ENCODE measurements around the gene OR52H1.

OR52H1 gene

DNA sequence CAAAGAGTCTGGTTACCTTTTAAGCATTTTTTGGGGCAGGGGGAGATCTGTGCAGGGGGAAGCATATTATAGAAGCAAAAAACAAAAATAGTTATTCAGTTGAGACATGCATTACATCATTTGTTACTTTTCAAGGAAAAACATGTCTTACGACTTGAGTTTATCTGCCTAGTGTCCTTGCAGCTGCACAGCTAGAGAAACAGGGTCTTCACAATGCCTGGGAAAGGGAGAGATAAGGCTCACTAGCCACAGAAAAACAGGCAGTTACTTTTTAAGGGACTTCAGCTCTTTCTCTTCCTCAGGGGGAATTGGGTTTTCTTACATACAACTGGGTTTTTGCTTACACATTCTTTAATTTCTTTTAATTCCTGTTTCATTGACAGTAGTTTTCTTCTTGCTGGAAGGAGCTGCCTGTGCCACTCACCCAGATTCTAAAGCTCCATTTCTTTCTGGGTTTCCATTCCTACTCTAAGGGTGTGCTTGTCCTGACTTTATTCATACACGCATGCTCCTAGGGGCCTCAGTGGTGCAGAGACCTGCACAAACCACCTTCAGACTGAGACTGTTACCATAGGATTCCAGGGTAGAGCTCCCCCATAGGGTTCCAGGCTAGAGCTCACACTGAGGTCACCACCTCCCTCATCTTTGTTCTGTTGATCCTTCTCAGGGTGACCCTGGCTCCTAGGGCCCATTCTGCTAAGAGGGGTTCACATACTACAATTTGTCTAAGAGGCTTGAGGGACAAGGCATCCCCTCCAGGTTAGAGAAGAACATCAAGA lies 17.1 kb downstream of the OR52H1 start:
- no peak for DNase-seq

- DNase-seq: no peak
These were observed 19.8 kb downstream of the OR52H1 start for GRCh38 chr11:5528495-5528894.

DNA sequence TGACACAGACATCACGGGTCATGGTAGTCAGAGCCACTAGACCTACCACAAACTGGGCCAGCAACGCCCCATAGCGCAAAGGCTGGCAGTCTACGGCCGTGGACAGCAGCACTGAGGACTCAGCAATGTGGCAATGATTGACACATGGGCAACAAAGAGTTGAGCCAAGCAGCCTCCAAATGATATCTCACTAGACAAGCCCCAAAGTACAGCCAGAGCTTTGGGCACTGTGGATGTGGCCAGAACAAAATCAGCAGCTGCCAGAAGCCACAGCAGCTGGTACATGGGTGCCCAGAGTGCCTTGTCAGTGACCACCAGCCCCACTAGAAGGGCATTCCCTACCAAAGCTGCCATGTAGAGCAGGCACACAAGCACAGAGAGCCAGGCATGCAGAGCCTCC lies 20.6 kb downstream of the OR52H1 start:
- DNase-seq: no peak

GRCh38 chr11:5524756-5525155 lies 23.6 kb downstream of the OR52H1 start:
- no peak for DNase-seq

- no peak for DNase-seq
These were observed 26.0 kb downstream of the OR52H1 start for GRCh38 chr11:5522308-5522707.

GRCh38 chr11:5521540-5521939 lies 26.8 kb downstream of the OR52H1 start:
- no peak for DNase-seq

DNA sequence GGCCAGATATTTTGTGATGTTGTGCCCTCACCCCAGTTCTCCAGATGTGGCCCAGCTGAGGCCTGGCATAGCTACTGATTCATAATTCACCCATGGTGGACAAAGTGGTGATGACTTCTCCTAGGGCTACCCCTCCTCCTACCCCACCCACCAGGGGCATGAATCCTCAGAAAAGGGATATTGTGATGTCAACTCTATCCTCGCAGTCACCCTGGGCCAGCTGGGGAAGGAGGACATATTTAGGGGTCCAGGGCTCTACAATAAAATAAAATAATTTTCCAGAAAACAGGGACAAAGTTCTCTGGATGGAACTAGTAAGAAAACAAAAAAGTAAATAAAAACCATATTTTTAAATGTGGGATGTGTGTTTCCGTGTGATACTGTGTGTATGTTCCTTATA lies 31.7 kb downstream of the OR52H1 start, which contains the start of gene UBQLNL:
Gene UBQLNL, minus strand, starts transcription at position 101 of the 400 bp plus-strand sequence. CDS start 258 bp downstream, outside the sequence.
- DNase-seq: no peak

- no peak for DNase-seq
These were observed 33.5 kb downstream of the OR52H1 start for GRCh38 chr11:5514841-5515240.

DNA sequence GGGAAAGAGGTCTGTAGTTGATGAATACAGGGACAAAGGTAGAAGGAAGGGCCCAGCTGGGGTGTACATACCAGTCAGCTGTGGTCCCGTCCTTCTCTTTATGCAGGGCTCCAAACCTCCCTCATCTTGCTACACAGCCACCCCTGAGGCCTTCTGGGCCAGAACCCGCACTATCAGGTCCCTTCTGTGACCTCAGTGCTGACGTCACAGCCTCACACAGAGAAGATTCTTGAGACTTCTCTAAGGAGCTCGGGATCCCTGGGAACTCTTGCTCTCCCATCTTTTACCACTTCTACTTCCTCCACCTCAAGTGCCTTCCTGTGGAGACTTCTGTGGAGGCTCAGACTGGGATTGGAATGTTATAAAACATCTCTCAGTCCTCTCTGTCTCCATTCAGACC lies 38.5 kb downstream of the OR52H1 start, which contains the start of gene UBQLN3:
Gene UBQLN3, minus strand, starts transcription at position 155 of the 400 bp plus-strand sequence. CDS start 399 bp downstream, outside the sequence.
- no peak for DNase-seq

GRCh38 chr11:5508605-5509004 lies 39.7 kb downstream of the OR52H1 start:
- no peak for DNase-seq

DNA sequence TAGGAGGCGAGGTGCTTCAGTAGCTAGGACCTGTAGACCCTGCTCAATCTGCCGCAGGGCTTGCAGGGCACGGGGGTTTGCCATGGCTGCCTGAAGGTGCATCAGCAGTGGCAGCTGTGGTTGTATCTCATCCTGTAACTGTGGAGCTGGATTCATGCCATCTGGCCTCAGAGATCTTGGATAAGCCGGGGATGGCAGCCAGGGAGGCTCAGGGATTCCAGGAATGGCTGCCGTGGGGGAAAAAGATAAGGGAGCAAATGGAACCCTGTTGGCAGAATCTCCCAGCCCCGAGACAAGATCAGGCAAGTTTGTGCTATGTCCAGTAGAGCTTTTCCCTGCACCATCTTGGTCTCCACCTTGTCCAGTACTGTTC lies 40.4 kb downstream of the OR52H1 start:
- DNase-seq: no peak

DNA sequence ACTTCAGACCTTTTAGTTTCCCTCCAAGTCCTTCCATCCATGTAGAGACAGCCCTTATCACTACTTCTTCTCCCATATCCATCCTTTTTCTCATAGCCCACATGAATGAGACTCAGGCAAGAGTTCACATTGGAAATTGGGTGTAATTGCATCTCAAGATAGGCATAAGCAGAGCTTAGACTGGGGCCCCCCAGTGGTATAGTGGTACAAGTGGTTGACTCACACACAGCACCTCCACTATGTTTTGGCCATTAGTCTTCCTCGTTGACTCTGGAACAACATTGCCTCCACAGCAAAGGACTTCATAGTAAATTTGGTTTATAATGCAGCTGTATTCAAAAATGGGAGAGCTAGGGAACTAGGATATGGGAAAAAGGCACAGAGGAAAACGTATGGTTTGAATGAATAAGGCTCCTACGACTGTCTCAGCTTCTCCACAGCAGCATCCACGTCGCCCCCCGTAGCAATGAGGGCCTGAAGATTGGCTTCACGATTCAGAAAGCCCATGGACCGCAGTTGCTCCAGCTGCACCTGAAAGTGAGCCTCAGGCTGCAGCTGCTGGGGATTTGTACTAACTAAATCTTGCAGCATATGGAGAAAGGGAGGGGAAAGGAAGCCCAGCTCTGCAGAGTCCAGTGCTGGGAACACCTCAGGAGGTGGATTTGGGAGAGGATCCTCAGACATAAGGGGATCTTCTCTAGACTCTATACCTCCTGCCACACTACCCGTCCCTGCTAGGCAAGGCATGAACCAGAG lies 41.0 kb downstream of the OR52H1 start:
- DNase-seq: no peak

DNA sequence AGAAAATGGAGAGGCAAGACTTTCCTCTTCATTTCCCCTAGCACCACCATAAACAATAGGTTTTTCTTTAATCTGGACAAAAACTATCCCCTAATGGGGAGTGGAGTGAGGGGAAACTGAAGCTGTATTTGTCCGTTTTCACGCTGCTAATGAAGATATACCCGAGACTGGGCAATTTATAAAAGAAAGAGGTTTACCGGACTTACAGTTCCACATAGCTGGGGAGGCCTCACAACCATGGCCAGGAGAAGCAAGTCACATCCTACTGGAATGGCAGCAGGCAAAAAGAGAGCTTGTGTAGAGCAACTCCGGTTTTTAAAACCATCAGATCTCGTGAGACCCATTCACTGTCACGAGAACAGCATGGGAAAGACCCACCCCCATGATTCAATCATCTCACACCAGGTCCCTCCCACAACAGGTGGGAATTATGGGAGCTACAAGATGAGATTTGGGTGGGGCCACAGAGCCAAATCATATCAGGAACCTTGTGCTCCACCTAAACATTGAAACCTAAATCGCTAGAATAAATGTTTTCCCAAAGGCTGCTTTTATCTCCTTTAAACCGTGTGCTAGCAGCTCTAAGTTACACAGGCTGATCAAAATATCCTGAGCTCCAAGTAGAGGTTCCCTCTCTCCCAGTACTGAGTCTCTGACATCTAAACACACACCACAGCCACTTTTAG lies 42.8 kb downstream of the OR52H1 start:
- no peak for DNase-seq

DNA sequence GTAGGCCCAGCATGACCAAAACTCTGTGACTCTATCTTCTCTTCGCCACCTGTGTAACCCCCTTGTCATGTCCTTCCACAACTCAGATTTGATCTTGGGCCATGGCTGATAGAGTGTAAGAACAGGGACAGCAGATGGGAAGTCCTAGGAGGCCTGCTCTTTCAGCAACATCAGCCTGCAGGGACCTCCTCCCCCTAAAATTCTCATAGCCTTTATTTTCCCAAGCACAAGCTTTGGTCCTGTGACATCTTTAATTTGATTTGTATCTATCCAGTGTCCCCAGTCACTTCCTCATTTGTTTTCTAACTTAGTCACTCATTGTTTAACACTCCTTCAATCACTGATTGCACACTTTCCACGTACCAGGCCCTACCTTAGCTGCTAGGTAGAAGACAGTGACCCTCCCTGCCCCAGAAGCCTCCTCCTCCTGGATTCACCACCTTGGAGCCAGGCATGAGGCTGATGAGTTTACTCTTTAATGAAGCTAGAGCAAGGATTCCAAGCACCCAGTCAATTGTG lies 43.9 kb downstream of the OR52H1 start:
- no peak for DNase-seq

GRCh38 chr11:5500393-5500801 lies 47.9 kb downstream of the OR52H1 start:
- no peak for DNase-seq

DNA sequence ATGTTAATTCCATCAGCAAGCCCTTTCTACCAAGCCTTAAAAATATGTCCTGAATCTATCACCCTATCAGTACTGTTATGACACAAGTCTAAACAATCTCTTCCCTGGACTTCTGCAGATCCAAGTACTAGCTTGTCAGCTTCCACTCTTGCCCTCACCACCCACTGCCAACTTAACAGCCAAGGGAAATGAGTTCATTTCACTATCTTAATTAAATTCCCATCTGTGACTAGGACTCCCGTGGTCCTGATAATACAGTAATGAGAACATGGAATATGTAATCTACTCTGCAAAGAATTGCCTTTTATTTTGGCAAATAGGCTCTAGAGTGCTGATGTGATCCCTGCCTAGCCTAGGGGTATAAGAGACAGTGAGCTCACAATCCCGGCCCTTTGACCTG lies 48.7 kb downstream of the OR52H1 start:
- DNase-seq: no peak
